22Rv1 (cell line): ENCODE measurements around the gene CYLD.

Experiments
- ZFX ChIP-seq: fragments of 450-650 bp; IDR thresholded peaks from 2 replicates; pipeline ENCODE4 v1.6.1; 2017; ENCODE audit warnings: antibody characterized with exemption, borderline replicate concordance
- TF ChIP-seq, protein P1 (sequence below): fragments of 450-650 bp; IDR thresholded peaks from 2 replicates; pipeline ENCODE4 v1.5.1; 2017; ENCODE audit warnings: mild to moderate bottlenecking

DNA sequence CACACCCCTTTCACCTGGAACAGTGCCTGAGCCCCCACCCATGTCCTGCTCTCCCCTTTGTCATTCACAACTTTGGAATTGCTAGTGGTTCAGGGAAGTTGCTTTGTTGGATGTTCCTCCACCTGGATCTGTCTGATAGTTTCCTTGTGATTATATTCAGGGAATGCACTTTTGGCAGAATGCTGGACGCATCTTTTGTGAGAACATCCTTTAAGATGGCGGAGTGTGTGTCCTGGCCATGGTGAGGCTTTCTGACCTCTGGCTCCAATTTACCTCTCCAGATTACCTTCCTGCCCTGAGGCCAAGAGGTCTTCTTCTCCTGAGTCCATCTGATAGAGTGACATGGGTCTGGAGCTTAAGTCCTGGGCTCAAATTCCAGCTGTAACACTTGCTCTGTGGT, 104.6 kb downstream of the CYLD start:
- TF ChIP-seq, protein P1, sequence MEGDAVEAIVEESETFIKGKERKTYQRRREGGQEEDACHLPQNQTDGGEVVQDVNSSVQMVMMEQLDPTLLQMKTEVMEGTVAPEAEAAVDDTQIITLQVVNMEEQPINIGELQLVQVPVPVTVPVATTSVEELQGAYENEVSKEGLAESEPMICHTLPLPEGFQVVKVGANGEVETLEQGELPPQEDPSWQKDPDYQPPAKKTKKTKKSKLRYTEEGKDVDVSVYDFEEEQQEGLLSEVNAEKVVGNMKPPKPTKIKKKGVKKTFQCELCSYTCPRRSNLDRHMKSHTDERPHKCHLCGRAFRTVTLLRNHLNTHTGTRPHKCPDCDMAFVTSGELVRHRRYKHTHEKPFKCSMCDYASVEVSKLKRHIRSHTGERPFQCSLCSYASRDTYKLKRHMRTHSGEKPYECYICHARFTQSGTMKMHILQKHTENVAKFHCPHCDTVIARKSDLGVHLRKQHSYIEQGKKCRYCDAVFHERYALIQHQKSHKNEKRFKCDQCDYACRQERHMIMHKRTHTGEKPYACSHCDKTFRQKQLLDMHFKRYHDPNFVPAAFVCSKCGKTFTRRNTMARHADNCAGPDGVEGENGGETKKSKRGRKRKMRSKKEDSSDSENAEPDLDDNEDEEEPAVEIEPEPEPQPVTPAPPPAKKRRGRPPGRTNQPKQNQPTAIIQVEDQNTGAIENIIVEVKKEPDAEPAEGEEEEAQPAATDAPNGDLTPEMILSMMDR = no peak
- no peak for TF ChIP-seq ZFX
